IPS-18a (cell line): Measurements from ENCODE around the gene PGRMC1.
"Not testable (repeated sequence)": the region's sequence is repeated elsewhere in the genome, so short reads cannot be mapped to it uniquely, and the experiment has no call there.

Experiments
- H3K27ac ChIP-seq: one replicate; pipeline ENCODE4 v1.5.1; 2013; ENCODE audit warnings: low read length
- H3K27me3 ChIP-seq: one replicate; pipeline ENCODE4 v1.6.1; 2013; ENCODE audit warnings: mild to moderate bottlenecking, low read length; ENCODE audit not compliant: control insufficient read depth, insufficient read depth
- H3K36me3 ChIP-seq: one replicate; pipeline ENCODE4 v1.6.1; 2013; ENCODE audit warnings: low read depth, low read length; ENCODE audit not compliant: control insufficient read depth
- H3K4me1 ChIP-seq: one replicate; pipeline ENCODE4 v1.6.1; 2013; ENCODE audit warnings: low read depth, low read length; ENCODE audit not compliant: control insufficient read depth
- H3K4me3 ChIP-seq: one replicate; pipeline ENCODE4 v1.5.1; 2013; ENCODE audit warnings: low read length
- H3K9ac ChIP-seq: one replicate; pipeline ENCODE4 v1.6.1; 2013; ENCODE audit warnings: mild to moderate bottlenecking, low read length, moderate library complexity
- H3K9me3 ChIP-seq: one replicate; pipeline ENCODE4 v1.6.1; 2013; ENCODE audit warnings: low read depth, low read length; ENCODE audit not compliant: control insufficient read depth

PGRMC1 gene

GRCh38 chrX:119235872-119236622 lies at the start of gene PGRMC1:
PGRMC1 (plus strand) TSS chrX:119236285; CDS start chrX:119236364, 79 bp downstream.
- Histone ChIP-seq H3K27ac (peak within 1 kb of the TSS; percentile 76), H3K4me3 (peak within 1 kb of the TSS; percentile 84), H3K4me1 (peaks cover 19% of the 10 kb centered on the region), H3K9me3 (peaks cover 9% of the 10 kb centered on the region), H3K36me3 (peaks cover 7% of the 10 kb centered on the region), H3K27me3 (no peaks in the 10 kb centered on the region), H3K9ac (peak within 1 kb of the TSS; percentile 81)

DNA sequence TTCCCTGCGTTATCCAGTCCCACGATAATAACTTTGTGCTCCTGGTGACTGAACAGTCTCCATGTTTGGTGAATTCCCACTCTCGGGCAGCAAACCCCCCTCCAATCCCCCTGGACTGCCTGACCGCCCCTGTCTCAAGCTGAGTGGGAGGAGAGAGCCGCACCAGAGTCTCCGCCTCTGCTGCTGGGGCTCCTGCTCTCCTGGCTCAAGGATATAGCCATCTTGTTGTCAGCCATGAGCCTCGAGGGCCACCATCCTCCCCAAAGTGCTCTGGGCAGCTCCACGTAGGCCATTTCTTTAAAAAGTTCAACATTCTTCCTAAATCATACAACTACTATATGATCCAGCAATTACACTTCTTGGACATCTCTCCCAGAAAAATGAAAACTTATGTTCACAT lies 49.3 kb upstream of the PGRMC1 start:
- H3K36me3 ChIP-seq: no peaks in the 10 kb centered on the region

DNA sequence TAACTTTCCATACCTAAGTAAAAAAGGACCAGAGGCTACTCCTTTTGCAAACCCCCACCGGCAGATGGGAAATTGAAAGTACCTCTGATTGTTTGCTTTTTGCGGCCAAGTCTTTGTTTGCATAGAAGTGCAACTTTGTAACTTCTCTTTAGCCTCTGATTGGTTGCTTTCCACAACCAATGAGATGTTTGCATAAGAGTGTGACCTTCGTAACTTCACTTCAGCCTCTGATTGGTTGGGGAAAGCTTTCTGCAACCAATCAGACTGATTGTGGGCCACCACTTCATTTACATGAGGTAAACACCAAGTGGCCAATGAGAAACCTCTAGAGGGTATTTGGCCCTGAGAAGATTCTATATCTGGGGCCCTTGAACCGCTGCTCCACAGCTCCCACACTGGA lies 48.8 kb upstream of the PGRMC1 start:
- Histone ChIP-seq H3K36me3 (no peaks in the 10 kb centered on the region), H3K27ac (no peak overlapping the region), H3K4me3 (no peak overlapping the region), H3K27me3 (no peaks in the 10 kb centered on the region), H3K9me3 (peaks cover 23% of the 10 kb centered on the region), H3K9ac (no peak overlapping the region), H3K4me1 (no peaks in the 10 kb centered on the region)

More for the DNA sequence above, 49.3 kb upstream of the PGRMC1 start:
- H3K4me1 ChIP-seq: no peaks in the 10 kb centered on the region
- H3K9ac ChIP-seq: no peak overlapping the region
- H3K27ac ChIP-seq: no peak overlapping the region
- no peaks in the 10 kb centered on the region for H3K27me3 ChIP-seq
- peaks cover 23% of the 10 kb centered on the region for H3K9me3 ChIP-seq
- no peak overlapping the region for H3K4me3 ChIP-seq

GRCh38 chrX:119189115-119189514 lies 47.0 kb upstream of the PGRMC1 start:
- no peak overlapping the region for H3K27ac ChIP-seq
- no peak overlapping the region for H3K9ac ChIP-seq
- H3K36me3 ChIP-seq: no peaks in the 10 kb centered on the region
- H3K4me1 ChIP-seq: no peaks in the 10 kb centered on the region
- no peaks in the 10 kb centered on the region for H3K27me3 ChIP-seq
- no peak overlapping the region for H3K4me3 ChIP-seq
- peaks cover 23% of the 10 kb centered on the region for H3K9me3 ChIP-seq

DNA sequence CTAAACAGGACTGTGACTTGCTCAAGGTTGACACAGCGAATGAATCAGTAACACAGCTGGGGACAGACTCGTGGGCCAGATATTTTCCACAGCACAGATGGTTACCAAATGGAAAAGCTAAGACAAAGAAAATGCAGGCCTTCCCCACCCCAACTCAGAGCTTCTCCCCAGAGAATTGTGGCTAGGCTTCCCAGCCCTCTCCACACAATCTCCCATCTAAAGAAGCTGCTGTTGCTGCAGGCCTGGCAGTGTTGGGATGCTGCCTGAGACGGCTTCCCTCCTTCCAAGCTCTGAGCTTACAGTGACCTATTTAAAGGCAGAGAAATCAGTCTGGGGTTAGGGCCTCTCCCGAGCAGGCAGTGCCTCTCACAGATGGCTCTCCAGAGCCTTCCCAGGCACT lies 46.5 kb upstream of the PGRMC1 start:
- Histone ChIP-seq H3K4me1 (no peaks in the 10 kb centered on the region), H3K9me3 (peaks cover 23% of the 10 kb centered on the region), H3K36me3 (no peaks in the 10 kb centered on the region), H3K27me3 (no peaks in the 10 kb centered on the region), H3K9ac (no peak overlapping the region), H3K4me3 (no peak overlapping the region), H3K27ac (no peak overlapping the region)

- Histone ChIP-seq H3K27me3 (no peaks in the 10 kb centered on the region), H3K4me1 (no peaks in the 10 kb centered on the region), H3K4me3 (no peak overlapping the region), H3K9me3 (peaks cover 23% of the 10 kb centered on the region), H3K9ac (no peak overlapping the region), H3K36me3 (no peaks in the 10 kb centered on the region), H3K27ac (no peak overlapping the region)
These were observed 45.9 kb upstream of the PGRMC1 start for GRCh38 chrX:119190091-119190681.

DNA sequence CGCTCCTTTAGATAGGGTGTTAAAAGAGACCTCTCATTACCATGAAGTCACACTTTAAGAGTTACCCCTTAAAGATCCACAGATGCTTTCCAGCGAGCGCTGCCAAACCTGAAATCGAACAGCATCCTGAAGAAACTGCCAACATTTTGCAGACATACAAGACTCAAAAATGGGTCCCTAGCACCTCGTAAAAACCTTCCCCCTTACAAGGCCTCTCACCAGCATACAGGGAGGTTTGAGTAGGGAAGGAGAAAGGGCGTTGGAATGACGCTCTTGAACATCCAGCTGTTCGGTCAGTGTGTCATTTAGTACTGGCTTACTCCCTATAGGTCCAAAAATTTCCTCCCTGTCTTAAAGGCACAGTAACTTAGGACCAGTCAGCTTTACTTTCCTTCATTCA lies 45.3 kb upstream of the PGRMC1 start:
- H3K4me3 ChIP-seq: no peak overlapping the region
- H3K27ac ChIP-seq: no peak overlapping the region
- no peaks in the 10 kb centered on the region for H3K4me1 ChIP-seq
- no peaks in the 10 kb centered on the region for H3K27me3 ChIP-seq
- no peaks in the 10 kb centered on the region for H3K36me3 ChIP-seq
- H3K9ac ChIP-seq: no peak overlapping the region
- peaks cover 23% of the 10 kb centered on the region for H3K9me3 ChIP-seq

DNA sequence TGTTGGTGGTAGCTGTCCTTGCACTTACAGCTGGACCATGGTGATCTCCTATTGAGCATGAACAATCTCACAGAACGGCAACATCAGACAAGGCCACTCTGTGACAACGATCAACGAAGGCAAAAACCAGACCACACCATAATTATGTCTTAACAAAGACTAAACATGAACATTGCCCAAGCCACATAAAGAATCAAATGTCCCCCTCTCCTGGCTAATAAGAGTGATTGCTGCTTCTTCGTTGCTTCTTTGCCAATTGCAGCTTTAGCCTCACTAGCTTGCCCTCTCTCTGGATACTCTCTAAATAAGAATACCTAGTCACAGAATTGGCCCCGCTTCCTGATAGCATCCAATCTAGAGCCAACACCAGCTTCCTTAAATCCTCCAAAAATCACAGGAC lies 41.5 kb upstream of the PGRMC1 start:
- Histone ChIP-seq H3K4me3 (no peak overlapping the region), H3K36me3 (no peaks in the 10 kb centered on the region), H3K27ac (no peak overlapping the region), H3K9ac (no peak overlapping the region), H3K4me1 (no peaks in the 10 kb centered on the region), H3K27me3 (no peaks in the 10 kb centered on the region), H3K9me3 (peaks cover 8% of the 10 kb centered on the region)

GRCh38 chrX:119201570-119201969 lies 34.5 kb upstream of the PGRMC1 start:
- Histone ChIP-seq H3K27me3 (no peaks in the 10 kb centered on the region), H3K4me1 (no peaks in the 10 kb centered on the region), H3K9me3 (peaks cover 8% of the 10 kb centered on the region), H3K9ac (no peak overlapping the region), H3K27ac (no peak overlapping the region), H3K36me3 (no peaks in the 10 kb centered on the region), H3K4me3 (no peak overlapping the region)

- H3K4me3 ChIP-seq: no peak overlapping the region
These were observed 29.9 kb upstream of the PGRMC1 start for GRCh38 chrX:119206203-119206602.

GRCh38 chrX:119207483-119207882 lies 28.6 kb upstream of the PGRMC1 start:
- H3K27ac ChIP-seq, H3K27me3 ChIP-seq, H3K9ac ChIP-seq, H3K4me1 ChIP-seq, H3K36me3 ChIP-seq, H3K4me3 ChIP-seq: not testable (repeated sequence)
- H3K9me3 ChIP-seq: peaks cover 12% of the 10 kb centered on the region

More at GRCh38 chrX:119206203-119206602, 29.9 kb upstream of the PGRMC1 start:
- no peaks in the 10 kb centered on the region for H3K36me3 ChIP-seq
- peaks cover 12% of the 10 kb centered on the region for H3K9me3 ChIP-seq
- no peak overlapping the region for H3K9ac ChIP-seq
- H3K4me1 ChIP-seq: no peaks in the 10 kb centered on the region
- no peak overlapping the region for H3K27ac ChIP-seq
- H3K27me3 ChIP-seq: no peaks in the 10 kb centered on the region
